ENCODE results near the gene HPN. TPM values are rescaled to one million over a fixed set of nuclear protein-coding genes. Genes with fewer than 3 reads are reported as not detected.

Gene HPN
- total and polyA plus RNA-seq, 10 of the 15 experiments (the other 5 are each of a cell fraction or from before 2014, with no cell fraction given): 0.21 to 0.35 TPM; not detected in 8

DNA sequence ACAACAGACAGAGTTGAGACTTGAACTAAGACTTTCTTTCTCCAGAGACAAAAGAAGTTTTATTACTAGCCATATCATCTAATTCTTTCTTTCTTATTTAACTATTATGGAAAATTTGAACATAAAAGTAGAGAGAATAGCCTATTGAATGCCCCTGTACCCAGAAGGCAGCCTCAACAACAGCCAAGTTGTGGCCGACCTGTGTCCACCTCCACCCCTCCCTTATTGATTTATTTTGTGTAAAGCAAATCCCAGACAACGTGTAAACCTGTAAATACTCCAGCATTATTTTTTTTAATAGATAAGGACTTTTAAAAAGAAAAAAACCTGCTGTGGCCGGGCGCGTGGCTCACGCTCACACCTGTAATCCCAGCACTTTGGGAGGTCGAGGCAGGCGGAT, 48.0 kb downstream of the HPN start:
- SMC1A ChIA-PET (ENCODE audit: uncharacterized antibody, unreplicated experiment): interaction anchor here (0.7 to 0.9 kb wide), 2 partner anchors 23 to 31 kb away, joined by 3 read pairs; no protein-coding TSS in a partner anchor
- H3K4me1 ChIP-seq (ENCODE audit: control insufficient read depth, insufficient read depth, low read length): peaks cover 20% of the 10 kb centered on the region
- no peak for ATAC-seq
- no peaks in the 10 kb centered on the region for H4K20me1 ChIP-seq (ENCODE audit: control insufficient read depth, insufficient read depth)
- no peak overlapping the region for H3K27ac ChIP-seq (ENCODE audit: control insufficient read depth, insufficient read depth)
- in situ Hi-C loops (cut with MboI) (no loop called here), intact Hi-C loops (cut with micrococcal nuclease; ENCODE audit: unreplicated experiment) (no loop called here)
- POLR2A ChIA-PET: no interaction called here
- BruUV-seq (replicated peaks): no TSS peak
- H3K27me3 ChIP-seq (replicated peaks in 1 of 2; ENCODE audit: control insufficient read depth in 2 of 2, insufficient read depth in 2 of 2, low read length in 1 of 2): no peaks in the 10 kb centered on the region; a peak in 1 of 4 replicates
- TF ChIP-seq SMAD1 (IDR thresholded peaks at IDR 0.05; ENCODE audit: low read depth, partially characterized antibody) (no peak), ASH2L (IDR thresholded peaks at IDR 0.05; ENCODE audit: borderline replicate concordance, low read depth) (no peak)
- H3K9ac ChIP-seq (ENCODE audit: control insufficient read depth, insufficient read depth, low read length): no peak overlapping the region
- H3K79me2 ChIP-seq (ENCODE audit: control insufficient read depth, insufficient read depth, low read length): no peaks in the 10 kb centered on the region
- H3K4me2 ChIP-seq (ENCODE audit: control insufficient read depth, insufficient read depth): no peak overlapping the region
- no peak overlapping the region for H3K4me3 ChIP-seq
- DNase-seq (ENCODE audit: low read depth, low spot score): no peak
- 62% methylated on average over 8 of the region's 8 CpGs for WGBS (ENCODE audit: insufficient coverage, insufficient replicate concordance, low lambda C conversion rate, missing lambda C conversion rate)
- no peaks in the 10 kb centered on the region for H3K9me3 ChIP-seq (replicated peaks; ENCODE audit: control insufficient read depth, insufficient read depth, low read length)
- FAIRE-seq: no peak
- H2AFZ ChIP-seq (ENCODE audit: control insufficient read depth, low read depth, low read length): no peak overlapping the region
- H3K36me3 ChIP-seq (ENCODE audit: control insufficient read depth in 2 of 2, insufficient read depth in 2 of 2, low read length in 1 of 2): no peaks in the 10 kb centered on the region
- CTCF ChIA-PET: interaction anchor here (0.6 to 4.8 kb wide), 3 partner anchors 20 to 23 kb away, joined by 3 to 46 read pairs (median 6); no protein-coding TSS in a partner anchor
- RAD21 ChIA-PET (ENCODE audit: unreplicated experiment): interaction anchor here (1.3 kb wide), 1 partner anchor 23 kb away, joined by 8 read pairs; no protein-coding TSS in a partner anchor

DNA sequence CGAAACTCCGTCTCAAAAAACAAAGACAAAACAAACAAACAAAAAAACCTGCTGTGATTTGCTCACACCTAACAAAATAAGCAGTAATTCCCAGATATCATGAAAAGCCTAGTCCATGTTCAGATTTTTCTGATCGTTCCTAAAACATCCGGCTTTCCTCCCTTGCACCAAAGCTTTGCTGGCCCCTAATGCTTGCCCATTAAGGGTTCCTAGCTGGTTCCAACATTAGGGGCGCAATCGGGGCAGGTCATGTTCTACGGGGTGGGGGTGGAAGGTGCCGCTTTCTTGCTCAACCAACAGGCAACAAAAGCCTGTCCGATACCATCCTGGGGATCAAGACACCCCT, 48.6 kb downstream of the HPN start:
- DNase-seq (ENCODE audit: low read depth, low spot score) (no peak), ATAC-seq (no peak), FAIRE-seq (no peak)
- WGBS (ENCODE audit: insufficient coverage, insufficient replicate concordance, low lambda C conversion rate, missing lambda C conversion rate): 61% methylated on average over 9 of the region's 9 CpGs
- H3K27ac ChIP-seq (ENCODE audit: control insufficient read depth, insufficient read depth): no peak overlapping the region
- no peaks in the 10 kb centered on the region for H4K20me1 ChIP-seq (ENCODE audit: control insufficient read depth, insufficient read depth)
- H2AFZ ChIP-seq (ENCODE audit: control insufficient read depth, low read depth, low read length): no peak overlapping the region
- H3K4me3 ChIP-seq: no peak overlapping the region
- ChIA-PET RAD21 (ENCODE audit: unreplicated experiment) (interaction anchor here (1.3 kb wide), 1 partner anchor 23 kb away, joined by 8 read pairs; no protein-coding TSS in a partner anchor), POLR2A (no interaction called here), CTCF (interaction anchor here (0.6 to 4.8 kb wide), 4 partner anchors 20 to 89 kb away, joined by 3 to 46 read pairs (median 4); no protein-coding TSS in a partner anchor), SMC1A (ENCODE audit: uncharacterized antibody, unreplicated experiment) (interaction anchor here (0.7 to 3.4 kb wide), 3 partner anchors 23 to 32 kb away, joined by 3 to 13 read pairs (median 3); no protein-coding TSS in a partner anchor)
- no peaks in the 10 kb centered on the region for H3K36me3 ChIP-seq (ENCODE audit: control insufficient read depth in 2 of 2, insufficient read depth in 2 of 2, low read length in 1 of 2)
- H3K9ac ChIP-seq (ENCODE audit: control insufficient read depth, insufficient read depth, low read length): no peak overlapping the region
- intact Hi-C loops (cut with micrococcal nuclease; ENCODE audit: unreplicated experiment) (loop anchor here (1.0 to 2.0 kb wide), 2 partner anchors 23 to 117 kb away; no protein-coding TSS in a partner anchor), in situ Hi-C loops (cut with MboI) (no loop called here)
- no peaks in the 10 kb centered on the region for H3K79me2 ChIP-seq (ENCODE audit: control insufficient read depth, insufficient read depth, low read length)
- H3K4me1 ChIP-seq (ENCODE audit: control insufficient read depth, insufficient read depth, low read length): peaks cover 18% of the 10 kb centered on the region
- no peaks in the 10 kb centered on the region; a peak in 1 of 4 replicates for H3K27me3 ChIP-seq (replicated peaks in 1 of 2; ENCODE audit: control insufficient read depth in 2 of 2, insufficient read depth in 2 of 2, low read length in 1 of 2)
- no peaks in the 10 kb centered on the region for H3K9me3 ChIP-seq (replicated peaks; ENCODE audit: control insufficient read depth, insufficient read depth, low read length)
- H3K4me2 ChIP-seq (ENCODE audit: control insufficient read depth, insufficient read depth): no peak overlapping the region
- no TSS peak for BruUV-seq (replicated peaks)
- TF ChIP-seq MYC (IDR thresholded peaks at IDR 0.05; ENCODE audit: insufficient read depth, insufficient read length, insufficient replicate concordance, low read length, severe bottlenecking) (no peak), HDGF (IDR thresholded peaks at IDR 0.05) (no peak), RFX5 (IDR thresholded peaks at IDR 0.05; ENCODE audit: low read depth, low read length) (no peak), NFYB (IDR thresholded peaks at IDR 0.05; ENCODE audit: insufficient read depth, low read depth, low read length) (no peak), BCL11A (IDR thresholded peaks at IDR 0.05; ENCODE audit: low read depth, low read length) (no peak), CHD1 (IDR thresholded peaks at IDR 0.05; ENCODE audit: low read depth, low read length) (no peak)
- TF ChIP-seq, protein P1, sequence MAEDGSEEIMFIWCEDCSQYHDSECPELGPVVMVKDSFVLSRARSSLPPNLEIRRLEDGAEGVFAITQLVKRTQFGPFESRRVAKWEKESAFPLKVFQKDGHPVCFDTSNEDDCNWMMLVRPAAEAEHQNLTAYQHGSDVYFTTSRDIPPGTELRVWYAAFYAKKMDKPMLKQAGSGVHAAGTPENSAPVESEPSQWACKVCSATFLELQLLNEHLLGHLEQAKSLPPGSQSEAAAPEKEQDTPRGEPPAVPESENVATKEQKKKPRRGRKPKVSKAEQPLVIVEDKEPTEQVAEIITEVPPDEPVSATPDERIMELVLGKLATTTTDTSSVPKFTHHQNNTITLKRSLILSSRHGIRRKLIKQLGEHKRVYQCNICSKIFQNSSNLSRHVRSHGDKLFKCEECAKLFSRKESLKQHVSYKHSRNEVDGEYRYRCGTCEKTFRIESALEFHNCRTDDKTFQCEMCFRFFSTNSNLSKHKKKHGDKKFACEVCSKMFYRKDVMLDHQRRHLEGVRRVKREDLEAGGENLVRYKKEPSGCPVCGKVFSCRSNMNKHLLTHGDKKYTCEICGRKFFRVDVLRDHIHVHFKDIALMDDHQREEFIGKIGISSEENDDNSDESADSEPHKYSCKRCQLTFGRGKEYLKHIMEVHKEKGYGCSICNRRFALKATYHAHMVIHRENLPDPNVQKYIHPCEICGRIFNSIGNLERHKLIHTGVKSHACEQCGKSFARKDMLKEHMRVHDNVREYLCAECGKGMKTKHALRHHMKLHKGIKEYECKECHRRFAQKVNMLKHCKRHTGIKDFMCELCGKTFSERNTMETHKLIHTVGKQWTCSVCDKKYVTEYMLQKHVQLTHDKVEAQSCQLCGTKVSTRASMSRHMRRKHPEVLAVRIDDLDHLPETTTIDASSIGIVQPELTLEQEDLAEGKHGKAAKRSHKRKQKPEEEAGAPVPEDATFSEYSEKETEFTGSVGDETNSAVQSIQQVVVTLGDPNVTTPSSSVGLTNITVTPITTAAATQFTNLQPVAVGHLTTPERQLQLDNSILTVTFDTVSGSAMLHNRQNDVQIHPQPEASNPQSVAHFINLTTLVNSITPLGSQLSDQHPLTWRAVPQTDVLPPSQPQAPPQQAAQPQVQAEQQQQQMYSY (CRISPR knock-in tag; IDR thresholded peaks at IDR 0.05): no peak
- TF ChIP-seq, protein P2, sequence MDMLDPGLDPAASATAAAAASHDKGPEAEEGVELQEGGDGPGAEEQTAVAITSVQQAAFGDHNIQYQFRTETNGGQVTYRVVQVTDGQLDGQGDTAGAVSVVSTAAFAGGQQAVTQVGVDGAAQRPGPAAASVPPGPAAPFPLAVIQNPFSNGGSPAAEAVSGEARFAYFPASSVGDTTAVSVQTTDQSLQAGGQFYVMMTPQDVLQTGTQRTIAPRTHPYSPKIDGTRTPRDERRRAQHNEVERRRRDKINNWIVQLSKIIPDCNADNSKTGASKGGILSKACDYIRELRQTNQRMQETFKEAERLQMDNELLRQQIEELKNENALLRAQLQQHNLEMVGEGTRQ (IDR thresholded peaks at IDR 0.05; ENCODE audit: borderline replicate concordance, low read depth, low read length): no peak
- TF ChIP-seq, protein P3, sequence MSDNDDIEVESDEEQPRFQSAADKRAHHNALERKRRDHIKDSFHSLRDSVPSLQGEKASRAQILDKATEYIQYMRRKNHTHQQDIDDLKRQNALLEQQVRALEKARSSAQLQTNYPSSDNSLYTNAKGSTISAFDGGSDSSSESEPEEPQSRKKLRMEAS (IDR thresholded peaks at IDR 0.05; ENCODE audit: low read depth, low read length): no peak
